SU-DHL-6 (cell line): ENCODE results near the gene MS4A10.
A peak's percentile ranks its signal among the peaks of the same experiment; 100 is the strongest.

Experiments used
- H2AFZ ChIP-seq: fragments of 200-600 bp; sonication (generic); 2 replicates; pipeline ENCODE4 v1.6.1; 2014; ENCODE audit warnings: low read depth, mild to moderate bottlenecking, moderate library complexity, mixed read lengths, antibody characterized with exemption, low read length; ENCODE audit not compliant: severe bottlenecking
- H3F3A ChIP-seq: fragments of 200-600 bp; shearing (Covaris generic); 2 replicates; pipeline ENCODE4 v1.6.0; 2016; ENCODE audit warnings: antibody characterized with exemption, mild to moderate bottlenecking; ENCODE audit not compliant: insufficient read depth
- H3K27ac ChIP-seq: fragments of 200-600 bp; sonication (generic); 2 replicates; pipeline ENCODE4 v1.5.1; 2016; ENCODE audit warnings: low read depth, mild to moderate bottlenecking, low read length, moderate library complexity, mixed read lengths
- H3K27me3 ChIP-seq: fragments of 200-600 bp; sonication (generic), shearing (Covaris generic); 2 replicates; pipeline ENCODE4 v1.6.0; 2014; ENCODE audit warnings: mild to moderate bottlenecking, low read length
- H3K36me3 ChIP-seq: fragments of 200-600 bp; sonication (generic); 2 replicates; pipeline ENCODE4 v1.6.1; 2014; ENCODE audit warnings: mild to moderate bottlenecking, low read length, mixed read lengths
- H3K4me2 ChIP-seq: fragments of 300-600, 200-600 bp; shearing (Covaris generic), sonication (generic); 2 replicates; pipeline ENCODE4 v1.6.0; 2014; ENCODE audit warnings: low read length, low read depth, mild to moderate bottlenecking; ENCODE audit not compliant: poor library complexity, severe bottlenecking
- H3K4me3 ChIP-seq: fragments of 200-600 bp; sonication (generic); 2 replicates; pipeline ENCODE4 v1.5.1; 2014; ENCODE audit warnings: antibody characterized with exemption, low read length, mild to moderate bottlenecking, mixed read lengths; ENCODE audit not compliant: insufficient read depth, poor library complexity, severe bottlenecking
- H3K79me2 ChIP-seq: fragments of 200-600 bp; sonication (generic); 2 replicates; pipeline ENCODE4 v1.6.1; 2014; ENCODE audit warnings: mild to moderate bottlenecking, low read length, moderate library complexity; ENCODE audit not compliant: insufficient read depth
- H3K9ac ChIP-seq: fragments of 200-600 bp; sonication (generic); 2 replicates; pipeline ENCODE4 v1.7.0; 2014; ENCODE audit warnings: mild to moderate bottlenecking, low read length
- H3K9me2 ChIP-seq: fragments of 200-600 bp; sonication (generic); replicated peaks from 2 replicates; pipeline ENCODE4 v1.6.1; 2014; ENCODE audit warnings: low read length; ENCODE audit not compliant: insufficient read depth
- H3K9me3 ChIP-seq: fragments of 200-600 bp; sonication (generic); 2 replicates; pipeline ENCODE4 v1.6.1; 2014; ENCODE audit warnings: low read length, mixed read lengths; ENCODE audit not compliant: insufficient read depth
- H4K20me1 ChIP-seq: fragments of 200-600 bp; sonication (generic); 2 replicates; pipeline ENCODE4 v1.6.1; 2014; ENCODE audit warnings: low read depth, mild to moderate bottlenecking, antibody characterized with exemption, low read length, moderate library complexity, mixed read lengths
- EZH2phosphoT487 ChIP-seq: fragments of 200-600 bp; sonication (generic), shearing (Covaris generic); conservative IDR thresholded peaks from 2 replicates; pipeline ENCODE4 v1.6.1; 2018; ENCODE audit warnings: mild to moderate bottlenecking, antibody characterized with exemption, low read length, moderate library complexity, mixed read lengths
- TF ChIP-seq, protein P1 (sequence below): fragments of 200-600 bp; sonication (generic); IDR thresholded peaks from one replicate; pipeline ENCODE4 v1.5.1; 2017; ENCODE audit warnings: antibody characterized with exemption, mild to moderate bottlenecking, low read length, moderate library complexity; ENCODE audit not compliant: insufficient read depth, poor library complexity, severe bottlenecking

The MS4A10 gene

GRCh38 chr11:60825790-60826189 is 40.7 kb downstream of the MS4A10 start:
- Histone ChIP-seq H3K9me3 (no peaks in the 10 kb centered on the region), H3K9me2 (no peaks in the 10 kb centered on the region), H3K79me2 (no peaks in the 10 kb centered on the region), H2AFZ (no peak overlapping the region), H4K20me1 (no peaks in the 10 kb centered on the region), H3K27ac (no peak overlapping the region), H3K4me2 (no peak overlapping the region), H3K4me3 (no peak overlapping the region), H3F3A (no peaks in the 10 kb centered on the region), H3K36me3 (no peaks in the 10 kb centered on the region), H3K27me3 (no peaks in the 10 kb centered on the region), H3K9ac (no peak overlapping the region)
- TF ChIP-seq, protein P1, sequence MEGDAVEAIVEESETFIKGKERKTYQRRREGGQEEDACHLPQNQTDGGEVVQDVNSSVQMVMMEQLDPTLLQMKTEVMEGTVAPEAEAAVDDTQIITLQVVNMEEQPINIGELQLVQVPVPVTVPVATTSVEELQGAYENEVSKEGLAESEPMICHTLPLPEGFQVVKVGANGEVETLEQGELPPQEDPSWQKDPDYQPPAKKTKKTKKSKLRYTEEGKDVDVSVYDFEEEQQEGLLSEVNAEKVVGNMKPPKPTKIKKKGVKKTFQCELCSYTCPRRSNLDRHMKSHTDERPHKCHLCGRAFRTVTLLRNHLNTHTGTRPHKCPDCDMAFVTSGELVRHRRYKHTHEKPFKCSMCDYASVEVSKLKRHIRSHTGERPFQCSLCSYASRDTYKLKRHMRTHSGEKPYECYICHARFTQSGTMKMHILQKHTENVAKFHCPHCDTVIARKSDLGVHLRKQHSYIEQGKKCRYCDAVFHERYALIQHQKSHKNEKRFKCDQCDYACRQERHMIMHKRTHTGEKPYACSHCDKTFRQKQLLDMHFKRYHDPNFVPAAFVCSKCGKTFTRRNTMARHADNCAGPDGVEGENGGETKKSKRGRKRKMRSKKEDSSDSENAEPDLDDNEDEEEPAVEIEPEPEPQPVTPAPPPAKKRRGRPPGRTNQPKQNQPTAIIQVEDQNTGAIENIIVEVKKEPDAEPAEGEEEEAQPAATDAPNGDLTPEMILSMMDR = no peak
- no peak for TF ChIP-seq EZH2phosphoT487

DNA sequence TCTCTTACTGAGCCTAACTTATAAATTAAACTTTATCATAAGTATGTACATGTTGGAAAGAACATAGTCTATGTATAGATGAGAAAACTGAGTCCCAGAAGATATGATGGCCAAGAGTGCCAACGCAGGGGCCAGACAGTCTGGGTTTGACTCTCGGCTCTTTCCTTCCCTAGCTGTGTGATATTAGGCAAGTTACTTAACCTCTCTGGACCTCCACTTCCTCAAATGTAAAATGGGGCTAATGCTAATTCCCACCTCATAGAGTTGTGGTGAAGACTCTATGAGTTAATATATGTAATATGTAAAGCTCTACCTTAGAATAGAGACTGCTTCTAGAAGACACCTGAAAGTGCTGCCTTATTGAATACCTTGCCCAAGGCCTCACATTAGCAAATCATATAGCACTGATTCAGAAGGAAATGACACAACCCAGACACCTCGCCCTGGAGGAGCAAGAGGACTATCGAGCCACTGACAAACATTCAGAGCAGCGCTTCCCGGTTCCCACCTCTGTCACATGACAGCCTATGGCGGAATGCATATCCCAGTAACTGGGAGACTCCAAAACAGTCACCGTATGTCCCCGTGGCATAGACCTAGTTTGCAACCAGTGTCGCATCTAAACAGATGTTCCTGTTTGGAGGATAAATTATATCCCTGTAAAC is 45.5 kb downstream of the MS4A10 start:
- TF ChIP-seq, protein P1 = no peak
- TF ChIP-seq EZH2phosphoT487 = no peak
- Histone ChIP-seq H3K9me2 (no peaks in the 10 kb centered on the region), H3F3A (no peaks in the 10 kb centered on the region), H3K9me3 (no peaks in the 10 kb centered on the region), H3K27me3 (no peaks in the 10 kb centered on the region), H2AFZ (no peak overlapping the region), H3K36me3 (no peaks in the 10 kb centered on the region), H4K20me1 (no peaks in the 10 kb centered on the region), H3K9ac (no peak overlapping the region), H3K27ac (no peak overlapping the region), H3K4me2 (no peak overlapping the region), H3K79me2 (no peaks in the 10 kb centered on the region), H3K4me3 (no peak overlapping the region)

DNA sequence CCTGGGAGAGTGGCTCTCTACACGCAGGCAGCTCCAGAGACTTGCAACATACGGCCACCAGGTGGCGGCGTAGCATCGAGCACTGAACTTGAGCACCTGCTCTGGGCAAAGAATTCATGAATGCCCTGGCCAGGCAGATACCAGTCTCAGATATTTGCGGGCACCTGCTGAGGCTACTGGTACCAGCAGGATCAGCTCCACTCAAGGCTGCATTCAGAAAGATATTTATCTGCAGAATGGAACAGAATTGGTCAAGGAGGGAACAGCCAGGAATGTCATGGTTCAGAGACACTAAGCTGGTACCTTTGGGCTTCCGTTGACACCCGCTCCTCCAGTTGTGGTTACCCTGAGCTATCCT is 46.0 kb downstream of the MS4A10 start:
- no peak overlapping the region for H3K4me2 ChIP-seq
- H3K79me2 ChIP-seq = no peaks in the 10 kb centered on the region
- H3K27ac ChIP-seq = no peak overlapping the region
- H3K36me3 ChIP-seq = no peaks in the 10 kb centered on the region
- H3K9me2 ChIP-seq = no peaks in the 10 kb centered on the region
- no peak for TF ChIP-seq EZH2phosphoT487
- TF ChIP-seq, protein P1 = peak; percentile 85
- no peak overlapping the region for H3K4me3 ChIP-seq
- H3K9ac ChIP-seq = no peak overlapping the region
- H3F3A ChIP-seq = no peaks in the 10 kb centered on the region
- H3K9me3 ChIP-seq = no peaks in the 10 kb centered on the region
- H3K27me3 ChIP-seq = no peaks in the 10 kb centered on the region
- no peak overlapping the region for H2AFZ ChIP-seq
- no peaks in the 10 kb centered on the region for H4K20me1 ChIP-seq
